H7 (cell line): ENCODE results near the gene TEX14. TPM values are rescaled to one million over a fixed set of nuclear protein-coding genes. Genes with fewer than 3 reads are reported as not detected.
A peak's percentile ranks its signal among the peaks of the same experiment; 100 is the strongest.

Experiments
- DNase-seq: peaks from one replicate; pipeline ENCODE4 v3.0.0; 2012
- H3K27me3 ChIP-seq: 2 replicates; pipeline ENCODE4 v1.6.0; 2011; ENCODE audit warnings: mild to moderate bottlenecking, low read length; ENCODE audit not compliant: control insufficient read depth, insufficient read depth
- H3K36me3 ChIP-seq: replicated peaks from 2 replicates; pipeline ENCODE4 v1.5.1; 2011; ENCODE audit warnings: low read length; ENCODE audit not compliant: control insufficient read depth, insufficient read depth
- H3K4me3 ChIP-seq: 2 replicates; pipeline ENCODE4 v1.5.1; 2011; ENCODE audit warnings: low read depth, mild to moderate bottlenecking, control low read depth, low read length, moderate library complexity; ENCODE audit not compliant: insufficient read depth
- total RNA-seq: library from RNA; depleted of rRNA; stranded (reverse); fragments of >200 nt; shearing (Covaris generic); gene quantifications from 2 replicates; pipeline ENCODE4 v1.2.3, GENCODE V29; 2014

The TEX14 gene
- total RNA-seq, 1 experiment from 2014 or later = 0.80 TPM

- no peak overlapping the region for H3K4me3 ChIP-seq
- H3K36me3 ChIP-seq = no peaks in the 10 kb centered on the region
- no peaks in the 10 kb centered on the region for H3K27me3 ChIP-seq
- no peak for DNase-seq
Observed at GRCh38 chr17:58648236-58648635, 43.6 kb downstream of the TEX14 start.

GRCh38 chr17:58643147-58643546 lies 48.7 kb downstream of the TEX14 start:
- Histone ChIP-seq H3K27me3 (no peaks in the 10 kb centered on the region), H3K36me3 (no peaks in the 10 kb centered on the region), H3K4me3 (no peak overlapping the region)
- DNase-seq = no peak

- DNase-seq = no peak
- Histone ChIP-seq H3K27me3 (no peaks in the 10 kb centered on the region), H3K4me3 (no peak overlapping the region), H3K36me3 (no peaks in the 10 kb centered on the region)
Observed at GRCh38 chr17:58641887-58642311, 49.9 kb downstream of the TEX14 start.

GRCh38 chr17:58640202-58640601 lies 51.6 kb downstream of the TEX14 start:
- H3K27me3 ChIP-seq = no peaks in the 10 kb centered on the region
- no peak overlapping the region for H3K4me3 ChIP-seq
- DNase-seq = no peak
- H3K36me3 ChIP-seq = no peaks in the 10 kb centered on the region

GRCh38 chr17:58639681-58640080 lies 52.2 kb downstream of the TEX14 start:
- no peak for DNase-seq
- H3K4me3 ChIP-seq = no peak overlapping the region
- no peaks in the 10 kb centered on the region for H3K36me3 ChIP-seq
- no peaks in the 10 kb centered on the region for H3K27me3 ChIP-seq

- Histone ChIP-seq H3K36me3 (no peaks in the 10 kb centered on the region), H3K27me3 (no peaks in the 10 kb centered on the region), H3K4me3 (no peak overlapping the region)
- no peak for DNase-seq
Observed at GRCh38 chr17:58637011-58637570, 54.8 kb downstream of the TEX14 start.

- peak overlapping the region; percentile 25 for H3K4me3 ChIP-seq
- no peaks in the 10 kb centered on the region for H3K36me3 ChIP-seq
- no peaks in the 10 kb centered on the region for H3K27me3 ChIP-seq
- no peak for DNase-seq
Observed at GRCh38 chr17:58632324-58633314, 59.2 kb downstream of the TEX14 start.

- peak; percentile 75 for DNase-seq
- peak overlapping the region; percentile 25 for H3K4me3 ChIP-seq
- no peaks in the 10 kb centered on the region for H3K27me3 ChIP-seq
- no peaks in the 10 kb centered on the region for H3K36me3 ChIP-seq
Observed at GRCh38 chr17:58631523-58632323, 60.1 kb downstream of the TEX14 start.

- DNase-seq = peak; percentile 37
- Histone ChIP-seq H3K36me3 (no peaks in the 10 kb centered on the region), H3K27me3 (no peaks in the 10 kb centered on the region), H3K4me3 (no peak overlapping the region)
Observed at GRCh38 chr17:58630883-58631522, 60.8 kb downstream of the TEX14 start.

- no peak for DNase-seq
- Histone ChIP-seq H3K4me3 (no peak overlapping the region), H3K36me3 (no peaks in the 10 kb centered on the region), H3K27me3 (no peaks in the 10 kb centered on the region)
Observed at GRCh38 chr17:58626905-58627304, 64.9 kb downstream of the TEX14 start.

GRCh38 chr17:58624751-58625150 lies 67.1 kb downstream of the TEX14 start:
- no peaks in the 10 kb centered on the region for H3K27me3 ChIP-seq
- H3K4me3 ChIP-seq = no peak overlapping the region
- no peaks in the 10 kb centered on the region for H3K36me3 ChIP-seq
- DNase-seq = peak; percentile 7

GRCh38 chr17:58621174-58621573 lies 70.7 kb downstream of the TEX14 start:
- no peak for DNase-seq
- Histone ChIP-seq H3K36me3 (no peaks in the 10 kb centered on the region), H3K4me3 (no peak overlapping the region), H3K27me3 (no peaks in the 10 kb centered on the region)

- Histone ChIP-seq H3K36me3 (no peaks in the 10 kb centered on the region), H3K27me3 (no peaks in the 10 kb centered on the region), H3K4me3 (no peak overlapping the region)
- DNase-seq = no peak
Observed at GRCh38 chr17:58618336-58618735, 73.5 kb downstream of the TEX14 start.

GRCh38 chr17:58617563-58617962 lies 74.3 kb downstream of the TEX14 start:
- H3K4me3 ChIP-seq = no peak overlapping the region
- no peak for DNase-seq
- H3K36me3 ChIP-seq = no peaks in the 10 kb centered on the region
- no peaks in the 10 kb centered on the region for H3K27me3 ChIP-seq
